GM19397 (cell line): ENCODE data around the gene DMRT2.

Source experiments
- ATAC-seq: cut with Tn5 transposase; IDR thresholded peaks from one replicate; pipeline ENCODE4 v1.9.1; 2021; ENCODE audit warnings: mild to moderate bottlenecking, moderate library complexity; ENCODE audit not compliant: unreplicated experiment

Gene DMRT2

DNA sequence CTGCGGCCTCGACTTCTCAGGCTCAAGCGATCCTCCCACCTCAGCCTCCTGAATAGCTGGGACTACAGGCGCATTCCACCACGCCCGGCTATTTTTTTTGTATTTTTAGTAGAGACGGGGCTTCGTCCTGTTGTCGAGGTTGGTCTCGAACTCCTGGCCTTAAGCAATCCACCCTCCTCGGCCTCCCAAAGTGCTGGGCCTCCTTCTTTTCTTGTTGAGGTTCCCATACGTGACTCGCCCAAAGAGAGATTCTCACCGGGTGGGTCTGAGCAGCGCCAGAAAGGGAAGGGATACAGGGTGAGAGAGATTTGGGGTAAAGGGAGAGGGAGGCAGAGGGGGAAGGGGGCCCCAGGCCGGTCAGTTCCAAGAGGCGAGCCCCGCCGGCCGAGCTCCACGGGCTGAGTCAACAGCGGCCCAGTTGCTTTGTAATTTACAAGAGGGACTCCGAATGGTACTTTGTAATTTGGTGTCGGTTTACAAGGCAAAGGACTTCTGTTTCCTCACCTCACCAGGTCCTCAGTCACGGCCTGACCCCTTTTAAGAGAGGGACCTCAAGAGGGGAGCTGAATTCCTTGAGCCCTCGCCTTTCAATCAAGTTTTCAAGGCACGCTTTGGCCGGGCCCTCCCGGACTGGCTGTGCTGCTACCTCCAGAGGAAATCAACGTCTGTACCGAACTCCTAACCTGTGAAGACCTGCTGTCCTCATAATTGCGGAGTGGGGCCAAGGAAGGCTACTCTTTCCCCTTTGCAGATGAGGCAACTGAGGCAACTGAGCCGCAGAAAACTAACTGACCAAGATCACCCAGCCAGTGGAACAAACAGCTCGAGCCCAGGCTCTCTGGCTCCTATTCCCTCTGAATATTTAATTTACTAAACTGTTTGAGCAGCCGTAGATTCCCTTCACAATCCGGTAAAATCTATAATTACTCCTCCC lies 3.3 kb upstream of the DMRT2 start:
- ATAC-seq = no peak

DNA sequence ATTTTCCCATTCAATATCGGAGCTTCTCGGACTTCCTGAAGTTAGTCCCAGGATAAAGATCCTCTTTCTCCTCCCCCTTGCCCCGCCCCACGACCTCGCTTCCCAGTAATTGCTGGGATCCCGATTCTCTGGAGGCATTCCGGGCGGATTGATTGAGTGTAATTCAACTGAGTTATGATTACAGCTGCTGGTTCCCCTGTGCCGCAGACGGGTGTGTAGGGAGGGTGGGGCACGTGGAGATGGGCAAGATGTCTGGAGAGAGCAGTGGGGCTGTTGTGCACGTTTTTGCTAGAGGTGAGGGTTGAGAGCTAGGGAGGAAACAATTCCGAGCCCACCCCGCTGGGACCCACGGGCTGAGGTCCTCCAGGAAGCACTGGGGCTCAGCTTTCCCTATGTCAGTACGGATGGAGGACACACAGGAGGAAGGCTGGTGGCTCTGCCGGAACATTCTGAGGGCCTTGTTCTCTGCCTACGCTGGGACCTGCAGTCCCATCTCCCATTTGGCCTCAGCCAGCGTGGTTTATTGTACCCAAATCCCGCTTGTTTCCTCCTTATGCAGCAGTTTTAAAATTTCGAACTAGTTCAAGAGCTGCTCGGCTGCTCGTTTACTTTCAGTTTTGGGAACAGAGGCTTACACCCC lies 2.4 kb upstream of the DMRT2 start:
- no peak for ATAC-seq

DNA sequence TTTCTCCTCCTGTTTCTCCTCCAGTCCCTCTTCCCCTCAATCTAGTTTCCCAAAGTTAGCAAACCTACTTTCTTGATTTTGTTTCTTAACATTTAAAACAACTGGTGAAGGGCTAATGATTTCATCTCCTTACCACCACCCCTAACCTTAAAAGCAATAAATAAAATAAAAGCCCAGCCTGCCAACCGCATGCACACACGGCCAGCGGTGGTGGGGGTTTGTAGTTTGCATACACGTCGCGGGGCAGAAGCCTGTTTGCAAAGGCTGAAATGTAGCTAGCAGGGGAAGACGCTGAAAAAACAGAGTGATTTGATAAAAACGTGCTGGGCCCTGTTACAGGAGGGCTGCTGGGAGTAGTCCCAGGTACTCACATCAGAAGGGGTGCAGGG lies 1.9 kb upstream of the DMRT2 start:
- no peak for ATAC-seq

DNA sequence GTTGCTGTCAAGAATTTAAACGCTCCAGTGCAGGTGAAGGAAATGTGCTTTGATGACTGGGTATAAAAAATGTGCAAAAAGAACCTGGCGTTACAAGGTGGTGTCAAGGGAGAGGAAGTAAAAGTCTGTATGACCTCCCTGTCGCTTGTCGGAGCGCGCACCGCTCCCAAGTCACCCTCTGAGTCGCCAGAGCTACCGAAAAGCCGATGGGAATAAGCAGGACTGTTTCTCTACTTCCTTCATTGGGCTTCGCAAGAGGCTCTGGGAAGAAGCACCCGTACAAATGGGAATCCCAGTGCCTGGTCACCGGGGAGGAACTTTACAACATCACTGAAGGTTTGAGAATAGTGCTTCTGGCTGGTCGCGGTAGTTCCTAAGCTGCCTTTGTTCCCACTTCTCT lies 1.3 kb upstream of the DMRT2 start:
- no peak for ATAC-seq

DNA sequence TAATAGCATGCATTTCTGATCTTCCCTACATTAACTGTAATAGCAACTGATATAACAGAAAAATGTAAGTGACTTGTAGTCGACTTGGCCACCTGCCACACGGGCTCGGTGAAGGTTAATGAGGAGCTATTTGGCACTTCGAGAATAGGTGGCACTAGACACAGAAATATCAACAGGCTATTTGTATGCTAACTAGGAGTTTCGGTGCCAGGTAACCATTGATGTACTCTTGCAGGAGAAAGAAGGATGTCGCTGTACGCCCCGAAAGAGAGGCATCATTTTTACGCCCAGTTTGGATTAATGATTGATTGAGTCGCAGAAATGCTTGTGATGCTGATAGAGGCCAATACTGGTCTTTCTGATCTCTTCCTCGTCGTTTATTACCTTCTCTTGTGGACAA lies 516 bp upstream of the DMRT2 start:
- no peak for ATAC-seq

- ATAC-seq = no peak
Measured at GRCh38 chr9:1051210-1051583, 1.0 kb downstream of the DMRT2 start.

DNA sequence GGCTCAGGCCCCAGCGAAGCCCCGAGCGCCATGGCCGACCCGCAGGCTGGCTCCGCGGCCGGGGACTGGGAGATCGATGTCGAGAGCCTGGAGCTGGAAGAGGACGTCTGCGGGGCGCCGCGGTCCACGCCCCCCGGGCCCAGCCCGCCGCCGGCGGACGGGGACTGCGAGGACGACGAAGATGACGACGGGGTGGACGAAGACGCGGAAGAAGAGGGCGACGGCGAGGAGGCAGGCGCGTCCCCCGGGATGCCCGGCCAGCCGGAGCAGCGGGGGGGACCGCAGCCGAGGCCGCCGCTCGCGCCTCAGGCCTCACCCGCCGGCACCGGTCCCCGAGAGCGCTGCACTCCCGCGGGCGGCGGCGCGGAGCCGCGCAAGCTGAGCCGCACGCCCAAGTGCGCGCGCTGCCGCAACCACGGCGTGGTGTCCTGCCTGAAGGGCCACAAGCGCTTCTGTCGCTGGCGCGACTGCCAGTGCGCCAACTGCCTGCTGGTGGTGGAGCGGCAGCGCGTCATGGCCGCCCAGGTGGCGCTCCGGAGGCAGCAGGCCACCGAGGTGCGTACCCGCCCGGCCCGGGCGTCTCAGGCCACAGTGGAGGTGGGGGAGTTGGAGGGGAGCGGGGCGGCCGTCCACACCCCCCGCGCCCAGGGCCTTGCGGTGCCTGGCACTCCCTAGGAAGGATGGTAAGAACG lies 1.6 kb downstream of the DMRT2 start:
- ATAC-seq = no peak

GRCh38 chr9:1052365-1053281 lies 2.5 kb downstream of the DMRT2 start:
- ATAC-seq = no peak

DNA sequence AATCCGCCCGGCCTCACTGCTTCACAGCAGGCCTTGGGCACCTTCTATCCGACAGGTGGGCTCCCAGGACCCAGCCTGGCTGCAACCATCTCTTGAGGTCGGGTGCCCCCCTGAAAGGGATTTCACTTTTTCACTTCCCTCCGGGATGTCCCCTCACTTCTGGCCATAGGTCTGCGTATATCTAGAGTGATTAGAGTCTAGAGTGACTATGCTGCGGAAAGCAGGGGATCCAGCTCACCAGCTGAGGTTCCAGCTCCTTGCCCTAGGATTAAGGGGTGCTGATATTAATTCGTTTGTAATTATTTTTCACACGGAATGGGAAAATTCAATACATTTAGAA lies 3.1 kb downstream of the DMRT2 start:
- no peak for ATAC-seq

DNA sequence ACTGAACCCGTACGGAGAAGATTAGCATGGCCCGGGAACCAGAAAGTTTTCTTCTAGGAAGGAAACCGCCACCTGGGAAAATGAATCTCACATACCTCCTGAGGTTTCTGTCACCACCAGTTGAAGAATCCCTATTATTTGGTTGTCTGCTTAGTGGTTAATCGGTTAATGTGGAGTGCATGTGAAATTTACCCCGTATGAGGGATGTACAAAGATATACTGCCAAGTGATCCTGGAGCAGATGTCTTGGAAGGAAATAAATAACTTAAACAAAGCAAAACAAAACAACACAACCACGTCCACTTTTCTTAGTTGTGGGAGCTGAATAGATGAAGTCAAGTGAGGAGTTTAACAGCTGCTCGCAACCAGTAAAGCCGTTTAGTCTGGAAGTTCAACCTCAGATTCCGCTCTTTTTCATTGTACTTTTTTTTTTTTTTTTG lies 3.8 kb downstream of the DMRT2 start:
- ATAC-seq = no peak

DNA sequence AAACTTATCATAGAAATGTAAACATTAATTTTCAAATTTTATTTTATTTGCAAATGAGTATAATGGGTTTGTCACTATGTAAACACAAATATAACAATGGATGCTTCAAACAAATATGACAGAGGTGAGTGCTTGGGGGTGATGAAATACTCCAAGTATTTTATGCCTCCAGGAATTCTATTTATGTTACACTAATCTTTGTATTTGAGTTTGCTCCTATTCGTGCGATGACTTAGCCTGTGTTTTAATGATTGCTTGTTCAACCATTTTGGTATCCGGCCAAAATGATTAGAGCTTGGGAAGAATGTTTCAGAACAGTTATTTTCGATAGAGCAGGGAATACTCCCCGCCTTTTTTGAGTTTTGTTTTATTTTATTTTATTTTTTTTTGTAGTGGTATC lies 5.0 kb downstream of the DMRT2 start:
- no peak for ATAC-seq

GRCh38 chr9:1057910-1058309 lies 7.8 kb downstream of the DMRT2 start:
- no peak for ATAC-seq

DNA sequence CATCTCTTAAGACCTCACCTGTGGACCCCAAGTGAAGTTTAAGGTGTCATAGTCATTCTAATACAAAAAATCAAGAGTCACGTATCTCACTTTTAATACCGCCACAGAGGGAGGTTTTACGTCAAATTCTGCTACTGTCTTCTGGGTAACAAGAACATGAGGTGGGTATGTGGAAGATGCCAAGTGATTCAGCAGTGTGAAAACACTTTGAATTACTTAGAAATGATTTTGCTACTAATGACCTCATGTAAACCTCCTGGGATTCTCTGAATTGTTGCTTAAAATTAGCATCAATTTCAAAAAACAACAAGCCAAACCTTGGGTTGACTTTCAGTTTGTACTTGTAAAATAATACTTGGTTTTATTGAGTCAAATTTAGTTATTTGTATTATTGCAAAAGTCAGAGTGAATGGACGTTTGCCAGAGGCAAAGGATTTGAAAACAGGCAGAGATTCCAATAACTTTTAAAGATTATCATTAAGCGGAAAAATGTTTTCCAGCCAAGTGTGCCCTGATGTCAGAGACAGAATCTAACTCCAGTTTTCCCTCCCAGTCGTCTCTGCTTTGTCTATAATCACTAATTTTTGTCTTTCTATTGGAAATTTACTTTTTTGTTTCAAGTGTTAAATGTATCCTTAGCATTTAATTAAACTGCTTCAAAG lies 8.8 kb downstream of the DMRT2 start:
- ATAC-seq = no peak

- no peak for ATAC-seq
Measured at GRCh38 chr9:1065130-1065529, 15.0 kb downstream of the DMRT2 start.

DNA sequence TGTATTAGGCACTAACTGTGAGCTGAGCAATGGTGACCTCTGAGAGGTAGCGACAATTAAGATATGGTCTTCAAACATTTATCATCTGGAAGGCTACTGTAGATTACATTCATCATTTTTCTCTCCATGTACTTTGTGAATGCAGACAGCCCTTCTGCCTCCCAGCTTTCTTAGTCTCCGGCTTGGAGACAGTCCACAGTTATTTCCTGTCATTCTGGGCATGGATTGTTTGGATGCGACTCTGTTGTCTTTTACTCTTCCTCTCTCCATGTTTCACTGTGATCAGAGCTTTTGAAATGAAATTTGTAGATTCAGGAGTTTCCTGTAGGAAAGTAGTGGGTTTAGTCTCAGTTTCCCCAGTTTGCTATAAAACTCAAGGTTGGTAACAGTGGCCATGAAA lies 20.5 kb downstream of the DMRT2 start:
- no peak for ATAC-seq

- no peak for ATAC-seq
Measured at GRCh38 chr9:1071730-1072129, 21.6 kb downstream of the DMRT2 start.

- no peak for ATAC-seq
Measured at GRCh38 chr9:1073497-1073896, 23.3 kb downstream of the DMRT2 start.

DNA sequence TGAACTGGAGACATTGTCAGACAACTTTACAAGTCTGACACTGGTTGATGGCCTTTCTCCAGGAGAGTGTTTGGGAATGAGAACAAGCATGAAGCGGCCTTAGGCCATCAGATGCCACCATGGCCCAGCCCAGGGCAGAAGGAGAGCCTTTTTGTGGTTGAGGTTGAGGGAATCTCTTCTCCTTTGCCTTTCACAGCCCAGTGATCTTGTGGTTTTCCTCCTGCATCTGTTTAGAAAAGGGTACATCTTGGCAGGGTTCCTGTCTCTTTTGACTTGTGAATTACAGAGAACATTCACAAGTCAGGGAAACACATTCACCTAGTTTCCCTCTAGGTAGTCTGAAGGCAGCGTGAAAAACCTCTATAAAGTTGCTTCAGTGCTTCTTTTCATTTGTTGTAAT lies 27.5 kb downstream of the DMRT2 start:
- no peak for ATAC-seq

DNA sequence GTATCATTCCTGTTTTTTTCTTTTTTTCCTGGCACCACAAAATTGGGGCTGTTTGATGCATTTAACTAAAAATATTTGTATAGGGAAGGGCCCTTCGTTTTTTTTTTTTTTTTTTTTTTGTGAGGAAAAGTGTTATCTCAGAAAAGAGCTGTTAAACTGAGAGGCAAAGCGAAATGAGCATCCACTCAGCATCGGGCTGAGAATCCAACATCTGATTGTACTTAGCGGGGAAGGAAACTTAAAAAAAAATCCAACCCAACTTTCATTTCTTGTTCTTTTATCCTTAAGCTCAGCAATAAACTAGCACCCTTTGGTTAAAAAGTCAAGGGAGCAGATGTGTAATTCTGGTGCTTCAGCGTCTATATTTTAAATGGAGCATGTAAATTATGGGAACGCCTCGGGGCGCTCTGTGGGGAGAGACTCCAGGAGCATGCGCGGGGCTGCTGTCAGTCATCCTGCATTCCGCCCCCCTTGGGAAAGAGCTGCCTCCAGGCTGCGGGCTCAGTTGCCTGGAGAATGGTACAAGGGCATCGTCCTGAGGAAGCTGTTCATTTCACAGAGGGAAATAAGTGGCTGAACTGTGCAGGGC lies 33.3 kb downstream of the DMRT2 start:
- no peak for ATAC-seq

DNA sequence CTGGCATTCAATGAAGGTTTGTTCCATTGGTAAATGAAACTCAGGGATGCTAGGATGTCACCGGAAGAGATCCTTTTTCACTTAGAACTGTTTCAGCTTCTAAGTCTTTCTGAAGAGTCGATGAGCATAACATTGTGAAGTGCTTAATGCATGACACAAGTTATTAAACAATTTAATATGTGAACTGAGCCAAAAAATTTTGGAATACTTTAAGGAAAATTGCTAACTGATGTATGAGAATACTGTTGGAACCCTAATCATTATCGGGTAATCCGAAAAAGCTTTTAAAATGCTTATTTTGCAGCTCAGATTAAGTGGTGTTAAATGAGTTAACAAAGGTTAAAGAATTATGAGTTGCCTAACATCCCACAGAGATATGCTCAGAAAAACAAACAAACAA lies 34.9 kb downstream of the DMRT2 start:
- ATAC-seq = no peak
